ENCODE measurements around the gene SLC25A25.
"Not testable (repeated sequence)": the region's sequence is repeated elsewhere in the genome, so short reads cannot be mapped to it uniquely, and the experiment has no call there.

SLC25A25 gene

GRCh38 chr9:128127990-128128835 lies 60.2 kb downstream of the SLC25A25 start:
- no peak for FAIRE-seq

GRCh38 chr9:128128836-128129590 lies 61.0 kb downstream of the SLC25A25 start:
- no peak for FAIRE-seq

- not testable (repeated sequence) for FAIRE-seq
Measured at GRCh38 chr9:128129976-128130590, 62.1 kb downstream of the SLC25A25 start.

GRCh38 chr9:128130651-128131050 lies 62.6 kb downstream of the SLC25A25 start:
- not testable (repeated sequence) for FAIRE-seq

GRCh38 chr9:128131346-128131745 lies 63.3 kb downstream of the SLC25A25 start:
- not testable (repeated sequence) for FAIRE-seq

- not testable (repeated sequence) for FAIRE-seq
Measured at GRCh38 chr9:128132139-128132538, 64.1 kb downstream of the SLC25A25 start.

- not testable (repeated sequence) for FAIRE-seq
Measured at GRCh38 chr9:128135561-128135960, 67.5 kb downstream of the SLC25A25 start.

- no peak for FAIRE-seq
Measured at GRCh38 chr9:128136816-128137793, 69.1 kb downstream of the SLC25A25 start.

- no peak for FAIRE-seq
Measured at GRCh38 chr9:128138001-128138400, 70.0 kb downstream of the SLC25A25 start.

- no peak for FAIRE-seq
Measured at GRCh38 chr9:128139621-128140020, 71.6 kb downstream of the SLC25A25 start.

GRCh38 chr9:128141604-128142003 lies 73.6 kb downstream of the SLC25A25 start:
- FAIRE-seq: no peak

- no peak for FAIRE-seq
Measured at GRCh38 chr9:128142061-128142460, 74.0 kb downstream of the SLC25A25 start.

- FAIRE-seq: no peak
Measured at GRCh38 chr9:128142596-128142995, 74.6 kb downstream of the SLC25A25 start.

- FAIRE-seq: no peak
Measured at GRCh38 chr9:128143525-128144238, 75.7 kb downstream of the SLC25A25 start.

- no peak for FAIRE-seq
Measured at GRCh38 chr9:128144239-128145181, 76.5 kb downstream of the SLC25A25 start.

- no peak for FAIRE-seq
Measured at GRCh38 chr9:128145536-128145935, 77.5 kb downstream of the SLC25A25 start.

GRCh38 chr9:128145951-128146351 lies 77.9 kb downstream of the SLC25A25 start:
- no peak for FAIRE-seq

- FAIRE-seq: no peak
Measured at GRCh38 chr9:128146591-128147120, 78.6 kb downstream of the SLC25A25 start.

GRCh38 chr9:128148509-128149000 lies 80.5 kb downstream of the SLC25A25 start:
- FAIRE-seq: no peak
